ENCODE measurements around the gene MBD3. TPM values are rescaled to one million over a fixed set of nuclear protein-coding genes. Genes with fewer than 3 reads are reported as not detected.

The MBD3 gene
- total RNA-seq, 1 donor, result 73.4 TPM

- DNase-seq (ENCODE audit: low read depth), result no peak
- TF ChIP-seq CTCF (IDR thresholded peaks at IDR 0.05; ENCODE audit: insufficient read depth, low read depth, low read length), result no peak
- no peak overlapping the region for H3K4me3 ChIP-seq (ENCODE audit: low read depth, low read length)
Observed at GRCh38 chr19:1556390-1557070, 36.1 kb downstream of the MBD3 start.

GRCh38 chr19:1555487-1556389 is 36.9 kb downstream of the MBD3 start:
- no peak for TF ChIP-seq CTCF (IDR thresholded peaks at IDR 0.05; ENCODE audit: insufficient read depth, low read depth, low read length)
- DNase-seq (ENCODE audit: low read depth), result no peak
- H3K4me3 ChIP-seq (ENCODE audit: low read depth, low read length), result no peak overlapping the region

- no peak overlapping the region for H3K4me3 ChIP-seq (ENCODE audit: low read depth, low read length)
- no peak for DNase-seq (ENCODE audit: low read depth)
- no peak for TF ChIP-seq CTCF (IDR thresholded peaks at IDR 0.05; ENCODE audit: insufficient read depth, low read depth, low read length)
Observed at GRCh38 chr19:1554968-1555367, 37.7 kb downstream of the MBD3 start.

- DNase-seq (ENCODE audit: low read depth), result no peak
- H3K4me3 ChIP-seq (ENCODE audit: low read depth, low read length), result no peak overlapping the region
- TF ChIP-seq CTCF (IDR thresholded peaks at IDR 0.05; ENCODE audit: insufficient read depth, low read depth, low read length), result no peak
Observed at GRCh38 chr19:1553415-1553814, 39.2 kb downstream of the MBD3 start.

- DNase-seq (ENCODE audit: low read depth), result no peak
- no peak overlapping the region for H3K4me3 ChIP-seq (ENCODE audit: low read depth, low read length)
- no peak for TF ChIP-seq CTCF (IDR thresholded peaks at IDR 0.05; ENCODE audit: insufficient read depth, low read depth, low read length)
Observed at GRCh38 chr19:1551068-1552040, 41.3 kb downstream of the MBD3 start.

- DNase-seq (ENCODE audit: low read depth), result no peak
- H3K4me3 ChIP-seq (ENCODE audit: low read depth, low read length), result no peak overlapping the region
- no peak for TF ChIP-seq CTCF (IDR thresholded peaks at IDR 0.05; ENCODE audit: insufficient read depth, low read depth, low read length)
Observed at GRCh38 chr19:1549332-1549945, 43.2 kb downstream of the MBD3 start.

All from fibroblast of villous mesenchyme (primary cell).